HEK293 (cell line): ENCODE results near the gene TMEM184C.

Experiments
- CTCF ChIA-PET: fragments of 350-600 bp; formaldehyde crosslinking; extraction: SDS; loops from one replicate; lab custom pipeline; 2021; ENCODE audit warnings: antibody characterized with exemption; lab: Yijun Ruan, JAX
- POLR2A ChIA-PET: fragments of 300-600 bp; formaldehyde crosslinking; extraction: SDS; loops from one replicate; lab custom pipeline; 2020; ENCODE audit warnings: antibody characterized with exemption, inconsistent platforms; lab: Yijun Ruan, JAX
- H3K27ac ChIP-seq: fragments of 200-500 bp; sonication (Bioruptor generic); 2 replicates; pipeline ENCODE4 v1.5.1; 2014; ENCODE audit warnings: low read depth, low read length, control low read depth, inconsistent platforms; ENCODE audit errors: extremely low read depth
- H3K36me3 ChIP-seq, 2 experiments: fragments of 200-500 bp in 1 of 2; sonication (Bioruptor generic) in 1 of 2; 1 replicate in 1 of 2; 2 replicates in 1 of 2; pipeline ENCODE4 v1.5.1; 2014 to 2017; ENCODE audit warnings: inconsistent platforms in 2 of 2, low read length in 2 of 2; ENCODE audit not compliant: control insufficient read depth in 2 of 2, insufficient read depth in 1 of 2
- H3K4me1 ChIP-seq: fragments of 200-500 bp; sonication (Bioruptor generic); 2 replicates; pipeline ENCODE4 v1.5.1; 2014; ENCODE audit warnings: mild to moderate bottlenecking, low read length, inconsistent platforms; ENCODE audit not compliant: control insufficient read depth, insufficient read depth
- H3K4me3 ChIP-seq: 2 replicates; pipeline ENCODE4 v1.5.1; 2011; ENCODE audit warnings: low read depth, mild to moderate bottlenecking, control low read depth, low read length, moderate library complexity
- H3K9me3 ChIP-seq: fragments of 200-500 bp; sonication (Bioruptor generic); 2 replicates; pipeline ENCODE4 v1.5.1; 2014; ENCODE audit warnings: low read depth, low read length, inconsistent platforms; ENCODE audit not compliant: control insufficient read depth, insufficient read depth
- HOXA7 ChIP-seq: sonication (generic); formaldehyde crosslinking; IDR thresholded peaks from 2 replicates; pipeline ENCODE4 v1.8.1; 2022; ENCODE audit warnings: missing genetic modification reagents, borderline replicate concordance
- IKZF3 ChIP-seq: fragments of 450-650 bp; IDR thresholded peaks from 2 replicates; pipeline ENCODE4 v1.5.0; 2018; ENCODE audit warnings: missing biosample characterization, mild to moderate bottlenecking, missing genetic modification characterization, moderate library complexity
- INSM2 ChIP-seq: fragments of 450-650 bp; formaldehyde crosslinking; IDR thresholded peaks from 2 replicates; pipeline ENCODE4 v1.5.1; 2016; ENCODE audit warnings: missing biosample characterization, missing genetic modification characterization
- OSR2 ChIP-seq: fragments of 450-650 bp; formaldehyde crosslinking; IDR thresholded peaks from 2 replicates; pipeline ENCODE4 v1.5.1; 2016; ENCODE audit warnings: missing biosample characterization, missing genetic modification characterization
- TCF7L2 ChIP-seq: IDR thresholded peaks from 2 replicates; pipeline ENCODE4 v1.6.1; 2011; ENCODE audit warnings: low read depth, mild to moderate bottlenecking, inconsistent platforms, low read length, moderate library complexity, borderline replicate concordance
- YY2 ChIP-seq: fragments of 450-650 bp; formaldehyde crosslinking; IDR thresholded peaks from 2 replicates; pipeline ENCODE4 v1.5.1; 2016; ENCODE audit warnings: missing biosample characterization, missing genetic modification characterization
- ZBTB10 ChIP-seq: fragments of 450-650 bp; formaldehyde crosslinking; IDR thresholded peaks from 2 replicates; pipeline ENCODE4 v1.5.1; 2016; ENCODE audit warnings: missing biosample characterization, missing genetic modification characterization
- ZNF133 ChIP-seq: fragments of 450-650 bp; formaldehyde crosslinking; IDR thresholded peaks from 2 replicates; pipeline ENCODE4 v1.5.1; 2016; ENCODE audit warnings: missing biosample characterization, missing genetic modification characterization
- ZNF214 ChIP-seq: fragments of 450-650 bp; formaldehyde crosslinking; IDR thresholded peaks from 2 replicates; pipeline ENCODE4 v1.5.1; 2017; ENCODE audit warnings: missing biosample characterization, mild to moderate bottlenecking, missing genetic modification characterization, borderline replicate concordance
- ZNF248 ChIP-seq: fragments of 450-650 bp; formaldehyde crosslinking; IDR thresholded peaks from 2 replicates; pipeline ENCODE4 v1.5.1; 2017; ENCODE audit warnings: missing biosample characterization, missing genetic modification characterization
- ZNF366 ChIP-seq: fragments of 450-650 bp; formaldehyde crosslinking; conservative IDR thresholded peaks from 2 replicates; pipeline ENCODE4 v1.5.1; 2016; ENCODE audit warnings: missing biosample characterization, missing genetic modification characterization
- ZNF398 ChIP-seq: fragments of 450-650 bp; formaldehyde crosslinking; IDR thresholded peaks from 2 replicates; pipeline ENCODE4 v1.5.1; 2017; ENCODE audit warnings: missing biosample characterization, missing genetic modification characterization
- ZNF404 ChIP-seq: fragments of 450-650 bp; formaldehyde crosslinking; IDR thresholded peaks from 2 replicates; pipeline ENCODE4 v1.5.1; 2017; ENCODE audit warnings: missing biosample characterization, missing genetic modification characterization
- ZNF416 ChIP-seq: fragments of 450-650 bp; formaldehyde crosslinking; IDR thresholded peaks from 2 replicates; pipeline ENCODE4 v1.5.1; 2016; ENCODE audit warnings: missing biosample characterization, missing genetic modification characterization
- ZNF426 ChIP-seq: fragments of 450-650 bp; formaldehyde crosslinking; IDR thresholded peaks from 2 replicates; pipeline ENCODE4 v1.5.1; 2017; ENCODE audit warnings: missing biosample characterization, missing genetic modification characterization, mild to moderate bottlenecking, inconsistent platforms, moderate library complexity
- ZNF48 ChIP-seq: fragments of 450-650 bp; formaldehyde crosslinking; IDR thresholded peaks from 2 replicates; pipeline ENCODE4 v1.5.1; 2016; ENCODE audit warnings: missing biosample characterization, missing genetic modification characterization
- ZNF514 ChIP-seq: fragments of 450-650 bp; formaldehyde crosslinking; IDR thresholded peaks from 2 replicates; pipeline ENCODE4 v1.5.1; 2016; ENCODE audit warnings: missing biosample characterization, missing genetic modification characterization
- ZNF544 ChIP-seq: fragments of 450-650 bp; formaldehyde crosslinking; IDR thresholded peaks from 2 replicates; pipeline ENCODE4 v1.5.0; 2017; ENCODE audit warnings: missing biosample characterization, missing genetic modification characterization
- ZNF610 ChIP-seq: fragments of 450-650 bp; formaldehyde crosslinking; IDR thresholded peaks from 2 replicates; pipeline ENCODE4 v1.5.1; 2016; ENCODE audit warnings: missing biosample characterization, missing genetic modification characterization, borderline replicate concordance
- ZNF76 ChIP-seq: fragments of 450-650 bp; formaldehyde crosslinking; IDR thresholded peaks from 2 replicates; pipeline ENCODE4; 2016; ENCODE audit warnings: low read depth, missing biosample characterization, missing genetic modification characterization, borderline replicate concordance
- TF ChIP-seq, protein P1 (sequence below): fragments of 450-650 bp; formaldehyde crosslinking; IDR thresholded peaks from 2 replicates; pipeline ENCODE4 v1.5.1; 2016; ENCODE audit warnings: missing biosample characterization, missing genetic modification characterization
- TF ChIP-seq, protein P2 (sequence below): fragments of 450-650 bp; formaldehyde crosslinking; IDR thresholded peaks from 2 replicates; pipeline ENCODE4 v1.5.1; 2016; ENCODE audit warnings: missing biosample characterization, missing genetic modification characterization, borderline replicate concordance

TMEM184C gene

DNA sequence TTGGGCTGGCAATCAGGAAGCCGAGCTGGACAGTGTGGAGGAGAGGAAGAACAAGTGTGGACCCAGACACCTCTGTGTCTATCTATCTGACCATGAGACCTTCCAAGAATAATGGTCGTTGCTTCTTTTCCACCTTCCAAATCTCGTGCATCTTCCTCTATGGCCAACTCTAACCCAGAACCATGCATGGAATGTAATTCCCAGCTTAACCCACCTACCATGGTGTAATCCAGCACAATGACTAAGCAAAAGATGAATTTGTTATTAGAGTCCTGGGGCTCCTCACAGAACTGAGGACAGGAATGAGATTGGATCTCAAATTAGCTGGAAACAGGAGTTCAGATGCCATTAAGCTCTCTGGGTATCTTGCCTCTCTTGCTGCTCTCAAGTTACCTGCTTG is 17.4 kb upstream of the TMEM184C start:
- TF ChIP-seq ZNF398 (tag by site-specific recombination) (no peak), ZNF426 (tag by site-specific recombination) (no peak), ZNF514 (no peak), ZNF248 (tag by site-specific recombination) (no peak), ZNF416 (tag by site-specific recombination) (no peak), IKZF3 (no peak), ZNF48 (tag by site-specific recombination) (no peak)
- TF ChIP-seq, protein P1, sequence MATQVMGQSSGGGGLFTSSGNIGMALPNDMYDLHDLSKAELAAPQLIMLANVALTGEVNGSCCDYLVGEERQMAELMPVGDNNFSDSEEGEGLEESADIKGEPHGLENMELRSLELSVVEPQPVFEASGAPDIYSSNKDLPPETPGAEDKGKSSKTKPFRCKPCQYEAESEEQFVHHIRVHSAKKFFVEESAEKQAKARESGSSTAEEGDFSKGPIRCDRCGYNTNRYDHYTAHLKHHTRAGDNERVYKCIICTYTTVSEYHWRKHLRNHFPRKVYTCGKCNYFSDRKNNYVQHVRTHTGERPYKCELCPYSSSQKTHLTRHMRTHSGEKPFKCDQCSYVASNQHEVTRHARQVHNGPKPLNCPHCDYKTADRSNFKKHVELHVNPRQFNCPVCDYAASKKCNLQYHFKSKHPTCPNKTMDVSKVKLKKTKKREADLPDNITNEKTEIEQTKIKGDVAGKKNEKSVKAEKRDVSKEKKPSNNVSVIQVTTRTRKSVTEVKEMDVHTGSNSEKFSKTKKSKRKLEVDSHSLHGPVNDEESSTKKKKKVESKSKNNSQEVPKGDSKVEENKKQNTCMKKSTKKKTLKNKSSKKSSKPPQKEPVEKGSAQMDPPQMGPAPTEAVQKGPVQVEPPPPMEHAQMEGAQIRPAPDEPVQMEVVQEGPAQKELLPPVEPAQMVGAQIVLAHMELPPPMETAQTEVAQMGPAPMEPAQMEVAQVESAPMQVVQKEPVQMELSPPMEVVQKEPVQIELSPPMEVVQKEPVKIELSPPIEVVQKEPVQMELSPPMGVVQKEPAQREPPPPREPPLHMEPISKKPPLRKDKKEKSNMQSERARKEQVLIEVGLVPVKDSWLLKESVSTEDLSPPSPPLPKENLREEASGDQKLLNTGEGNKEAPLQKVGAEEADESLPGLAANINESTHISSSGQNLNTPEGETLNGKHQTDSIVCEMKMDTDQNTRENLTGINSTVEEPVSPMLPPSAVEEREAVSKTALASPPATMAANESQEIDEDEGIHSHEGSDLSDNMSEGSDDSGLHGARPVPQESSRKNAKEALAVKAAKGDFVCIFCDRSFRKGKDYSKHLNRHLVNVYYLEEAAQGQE (tag by site-specific recombination), result no peak
- Histone ChIP-seq H3K27ac (no peak overlapping the region), H3K4me3 (no peak overlapping the region), H3K4me1 (no peaks in the 10 kb centered on the region), H3K36me3 (no peaks in the 10 kb centered on the region), H3K9me3 (no peaks in the 10 kb centered on the region)
- ChIA-PET POLR2A (interaction anchor here (1.5 to 2.1 kb wide), 2 partner anchors 18 to 84 kb away, joined by 4 to 11 read pairs; partner anchors contain the start of genes PRMT9 and TMEM184C), CTCF (interaction anchor here (0.8 to 1.3 kb wide), 3 partner anchors 15 to 267 kb away, joined by 3 to 4 read pairs (median 3); no protein-coding TSS in a partner anchor)

DNA sequence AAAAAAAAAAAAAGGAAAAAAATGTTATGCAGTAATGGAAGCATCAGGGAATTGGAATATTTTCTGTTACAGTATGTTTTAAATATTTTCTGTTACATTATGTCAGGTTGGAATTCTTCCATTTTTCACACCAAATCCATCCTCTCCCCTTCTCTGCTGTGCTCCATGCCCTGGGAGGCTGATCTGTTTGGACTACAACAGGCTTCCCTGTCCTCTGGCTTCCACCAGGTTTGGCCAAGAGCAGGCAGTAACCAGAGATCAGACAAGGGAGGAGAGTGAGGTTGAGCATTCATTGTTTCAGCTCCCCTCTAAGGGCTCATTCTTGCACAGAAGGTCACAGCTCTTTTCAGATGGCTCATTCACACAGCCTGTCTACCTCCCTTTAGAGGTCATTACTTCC is 11.7 kb upstream of the TMEM184C start:
- no peak overlapping the region for H3K27ac ChIP-seq
- no peaks in the 10 kb centered on the region for H3K9me3 ChIP-seq
- H3K4me3 ChIP-seq, result no peak overlapping the region
- H3K36me3 ChIP-seq, result no peaks in the 10 kb centered on the region
- ChIA-PET CTCF (no interaction called here), POLR2A (no interaction called here)
- H3K4me1 ChIP-seq, result no peaks in the 10 kb centered on the region
- TF ChIP-seq, protein P2, sequence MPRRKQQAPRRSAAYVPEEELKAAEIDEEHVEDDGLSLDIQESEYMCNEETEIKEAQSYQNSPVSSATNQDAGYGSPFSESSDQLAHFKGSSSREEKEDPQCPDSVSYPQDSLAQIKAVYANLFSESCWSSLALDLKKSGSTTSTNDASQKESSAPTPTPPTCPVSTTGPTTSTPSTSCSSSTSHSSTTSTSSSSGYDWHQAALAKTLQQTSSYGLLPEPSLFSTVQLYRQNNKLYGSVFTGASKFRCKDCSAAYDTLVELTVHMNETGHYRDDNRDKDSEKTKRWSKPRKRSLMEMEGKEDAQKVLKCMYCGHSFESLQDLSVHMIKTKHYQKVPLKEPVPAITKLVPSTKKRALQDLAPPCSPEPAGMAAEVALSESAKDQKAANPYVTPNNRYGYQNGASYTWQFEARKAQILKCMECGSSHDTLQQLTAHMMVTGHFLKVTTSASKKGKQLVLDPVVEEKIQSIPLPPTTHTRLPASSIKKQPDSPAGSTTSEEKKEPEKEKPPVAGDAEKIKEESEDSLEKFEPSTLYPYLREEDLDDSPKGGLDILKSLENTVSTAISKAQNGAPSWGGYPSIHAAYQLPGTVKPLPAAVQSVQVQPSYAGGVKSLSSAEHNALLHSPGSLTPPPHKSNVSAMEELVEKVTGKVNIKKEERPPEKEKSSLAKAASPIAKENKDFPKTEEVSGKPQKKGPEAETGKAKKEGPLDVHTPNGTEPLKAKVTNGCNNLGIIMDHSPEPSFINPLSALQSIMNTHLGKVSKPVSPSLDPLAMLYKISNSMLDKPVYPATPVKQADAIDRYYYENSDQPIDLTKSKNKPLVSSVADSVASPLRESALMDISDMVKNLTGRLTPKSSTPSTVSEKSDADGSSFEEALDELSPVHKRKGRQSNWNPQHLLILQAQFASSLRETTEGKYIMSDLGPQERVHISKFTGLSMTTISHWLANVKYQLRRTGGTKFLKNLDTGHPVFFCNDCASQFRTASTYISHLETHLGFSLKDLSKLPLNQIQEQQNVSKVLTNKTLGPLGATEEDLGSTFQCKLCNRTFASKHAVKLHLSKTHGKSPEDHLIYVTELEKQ (tag by site-specific recombination), result no peak
- TF ChIP-seq HOXA7 (CRISPR knock-in tag), result no peak
- TF ChIP-seq ZNF404, result no peak
- TF ChIP-seq ZNF76 (tag by site-specific recombination), result no peak
- TF ChIP-seq ZNF214 (tag by site-specific recombination), result no peak
- no peak for TF ChIP-seq ZNF366 (tag by site-specific recombination)
- TF ChIP-seq OSR2, result no peak
- TF ChIP-seq INSM2 (tag by site-specific recombination), result no peak
- no peak for TF ChIP-seq ZNF610 (tag by site-specific recombination)
- TF ChIP-seq ZNF133 (tag by site-specific recombination), result no peak
- no peak for TF ChIP-seq ZNF544 (tag by site-specific recombination)
- TF ChIP-seq TCF7L2, result no peak
- TF ChIP-seq ZBTB10 (tag by site-specific recombination), result no peak
- TF ChIP-seq YY2, result no peak
